WTC11 (cell line): ENCODE measurements around the gene KLHDC9.

Experiments used
- ATF1 ChIP-seq: sonication (generic); formaldehyde crosslinking; IDR thresholded peaks from 2 replicates; pipeline ENCODE4 v1.8.1; 2023; ENCODE audit warnings: mild to moderate bottlenecking, moderate library complexity, missing genetic modification reagents
- OVOL2 ChIP-seq: fragments of 250-450 bp; sonication (Bioruptor Pico); IDR thresholded peaks from 2 replicates; pipeline ENCODE4 v1.9.0; 2021; ENCODE audit warnings: mild to moderate bottlenecking, borderline replicate concordance
- TEAD1 ChIP-seq: sonication (generic); formaldehyde crosslinking; IDR thresholded peaks from 2 replicates; pipeline ENCODE4 v1.8.0; 2022; ENCODE audit warnings: mild to moderate bottlenecking, missing genetic modification reagents
- ZNF138 ChIP-seq: sonication (generic); formaldehyde crosslinking; conservative IDR thresholded peaks from 2 replicates; pipeline ENCODE4 v1.8.1; 2022; ENCODE audit warnings: mild to moderate bottlenecking, moderate library complexity, missing genetic modification reagents
- TF ChIP-seq, protein P1 (sequence below): fragments of 200-600 bp; IDR thresholded peaks from 2 replicates; pipeline ENCODE4 v1.8.0; 2022; ENCODE audit warnings: antibody characterized with exemption
- TF ChIP-seq, protein P2 (sequence below): sonication (generic); formaldehyde crosslinking; IDR thresholded peaks from 2 replicates; pipeline ENCODE4 v1.8.1; 2023; ENCODE audit warnings: mild to moderate bottlenecking, missing genetic modification reagents, moderate library complexity
- TF ChIP-seq, protein P3 (sequence below): sonication (generic); formaldehyde crosslinking; IDR thresholded peaks from 2 replicates; pipeline ENCODE4 v1.8.0; 2022; ENCODE audit warnings: mild to moderate bottlenecking, missing genetic modification reagents

DNA sequence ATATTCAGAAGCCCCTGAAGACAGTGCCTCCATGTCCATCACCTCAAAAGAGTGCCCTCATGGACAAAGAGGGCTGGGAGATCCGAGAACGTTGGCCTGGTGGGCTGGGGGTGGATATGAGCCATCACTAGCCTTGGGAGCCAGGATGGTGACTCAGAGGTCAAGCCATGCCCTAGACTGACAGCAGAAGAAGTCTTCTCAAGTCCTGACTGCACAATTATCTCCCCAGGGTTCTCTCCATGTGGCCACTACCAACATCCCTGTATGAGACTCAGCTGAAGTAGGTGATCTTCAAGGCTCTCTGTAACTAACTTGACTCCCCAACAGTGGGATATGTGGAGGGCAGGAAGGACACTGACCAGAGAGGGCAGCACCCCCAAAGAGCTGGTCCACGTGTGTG, 45.3 kb upstream of the KLHDC9 start:
- TF ChIP-seq, protein P1, sequence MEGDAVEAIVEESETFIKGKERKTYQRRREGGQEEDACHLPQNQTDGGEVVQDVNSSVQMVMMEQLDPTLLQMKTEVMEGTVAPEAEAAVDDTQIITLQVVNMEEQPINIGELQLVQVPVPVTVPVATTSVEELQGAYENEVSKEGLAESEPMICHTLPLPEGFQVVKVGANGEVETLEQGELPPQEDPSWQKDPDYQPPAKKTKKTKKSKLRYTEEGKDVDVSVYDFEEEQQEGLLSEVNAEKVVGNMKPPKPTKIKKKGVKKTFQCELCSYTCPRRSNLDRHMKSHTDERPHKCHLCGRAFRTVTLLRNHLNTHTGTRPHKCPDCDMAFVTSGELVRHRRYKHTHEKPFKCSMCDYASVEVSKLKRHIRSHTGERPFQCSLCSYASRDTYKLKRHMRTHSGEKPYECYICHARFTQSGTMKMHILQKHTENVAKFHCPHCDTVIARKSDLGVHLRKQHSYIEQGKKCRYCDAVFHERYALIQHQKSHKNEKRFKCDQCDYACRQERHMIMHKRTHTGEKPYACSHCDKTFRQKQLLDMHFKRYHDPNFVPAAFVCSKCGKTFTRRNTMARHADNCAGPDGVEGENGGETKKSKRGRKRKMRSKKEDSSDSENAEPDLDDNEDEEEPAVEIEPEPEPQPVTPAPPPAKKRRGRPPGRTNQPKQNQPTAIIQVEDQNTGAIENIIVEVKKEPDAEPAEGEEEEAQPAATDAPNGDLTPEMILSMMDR, result no peak
- TF ChIP-seq, protein P2, sequence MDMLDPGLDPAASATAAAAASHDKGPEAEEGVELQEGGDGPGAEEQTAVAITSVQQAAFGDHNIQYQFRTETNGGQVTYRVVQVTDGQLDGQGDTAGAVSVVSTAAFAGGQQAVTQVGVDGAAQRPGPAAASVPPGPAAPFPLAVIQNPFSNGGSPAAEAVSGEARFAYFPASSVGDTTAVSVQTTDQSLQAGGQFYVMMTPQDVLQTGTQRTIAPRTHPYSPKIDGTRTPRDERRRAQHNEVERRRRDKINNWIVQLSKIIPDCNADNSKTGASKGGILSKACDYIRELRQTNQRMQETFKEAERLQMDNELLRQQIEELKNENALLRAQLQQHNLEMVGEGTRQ (CRISPR knock-in tag), result no peak
- TF ChIP-seq ATF1 (no peak), OVOL2 (CRISPR knock-in tag) (no peak), ZNF138 (CRISPR knock-in tag) (no peak), TEAD1 (CRISPR knock-in tag) (no peak)
- TF ChIP-seq, protein P3, sequence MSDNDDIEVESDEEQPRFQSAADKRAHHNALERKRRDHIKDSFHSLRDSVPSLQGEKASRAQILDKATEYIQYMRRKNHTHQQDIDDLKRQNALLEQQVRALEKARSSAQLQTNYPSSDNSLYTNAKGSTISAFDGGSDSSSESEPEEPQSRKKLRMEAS, result no peak
